ENCODE measurements around the gene CHMP6. TPM values are rescaled to one million over a fixed set of nuclear protein-coding genes. Genes with fewer than 3 reads are reported as not detected.

The CHMP6 gene
- total RNA-seq, 1 experiment from 2014 or later: 22.0 TPM

DNA sequence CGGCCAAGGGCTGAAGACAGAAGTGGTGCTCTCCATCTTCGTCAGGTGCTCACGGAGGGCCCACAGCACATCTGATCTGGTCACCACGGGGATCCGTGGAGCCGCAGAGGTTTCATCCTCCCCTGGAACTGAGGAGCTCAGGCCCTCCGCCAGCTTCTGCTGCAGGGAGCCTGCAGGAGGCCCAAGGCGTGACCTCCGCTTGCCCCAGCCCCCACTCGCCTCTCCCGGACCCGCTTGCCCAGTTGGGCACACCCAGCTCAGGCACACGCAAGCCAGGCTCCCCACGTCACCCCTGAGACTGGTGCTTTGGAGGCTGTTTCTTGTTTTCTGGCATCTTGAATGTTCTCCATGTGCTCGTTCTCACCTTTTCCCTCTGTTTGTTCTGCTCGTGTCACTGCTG, 39.4 kb upstream of the CHMP6 start:
- ChIA-PET CTCF (no interaction called here), POLR2A (no interaction called here), RAD21 (ENCODE audit: low non-redundant PET in 1 of 2, low total read pairs in 2 of 2, uncharacterized antibody in 2 of 2, unreplicated experiment in 2 of 2) (no interaction called here)
- Histone ChIP-seq H3K4me1 (ENCODE audit: control insufficient read depth in 1 of 2, insufficient read depth in 2 of 2, low read length in 2 of 2) (no peaks in the 10 kb centered on the region), H2AFZ (ENCODE audit: low read depth, low read length, poor library complexity, severe bottlenecking) (no peak overlapping the region), H3K4me2 (ENCODE audit: low read length) (no peak overlapping the region), H3K9me2 (ENCODE audit: insufficient read depth) (no peaks in the 10 kb centered on the region), H4K20me1 (ENCODE audit: insufficient read depth) (no peaks in the 10 kb centered on the region), H3K9ac (ENCODE audit: low read length) (no peak overlapping the region), H3K79me2 (ENCODE audit: insufficient read depth, low read length) (no peaks in the 10 kb centered on the region), H3K9me3 (ENCODE audit: control insufficient read depth in 1 of 2, insufficient read depth in 1 of 2, low read depth in 1 of 2, low read length in 2 of 2) (no peaks in the 10 kb centered on the region), H3K36me3 (ENCODE audit: control insufficient read depth in 1 of 2, insufficient read depth in 2 of 2, low read length in 2 of 2) (peaks cover 3 to 13% of the 10 kb centered on the region in 2 experiments; a peak in 2 of 4 replicates), H3K4me3 (replicated peaks in 1 of 2; ENCODE audit: low read depth in 1 of 2, low read length in 2 of 2) (no peak overlapping the region), H3K27me3 (ENCODE audit: insufficient read depth, low read length) (no peaks in the 10 kb centered on the region), H3K27ac (ENCODE audit: low read depth, low read length) (no peak overlapping the region)
- no TSS peak for BruUV-seq (replicated peaks)
- intact Hi-C loops (cut with micrococcal nuclease): no loop called here
- TF ChIP-seq RAD21 (IDR thresholded peaks at IDR 0.05; ENCODE audit: low read depth): no peak
- TF ChIP-seq SIN3A (IDR thresholded peaks at IDR 0.05; ENCODE audit: low read depth): no peak
- no peak for TF ChIP-seq MAX (IDR thresholded peaks at IDR 0.05)
- TF ChIP-seq, protein P1, sequence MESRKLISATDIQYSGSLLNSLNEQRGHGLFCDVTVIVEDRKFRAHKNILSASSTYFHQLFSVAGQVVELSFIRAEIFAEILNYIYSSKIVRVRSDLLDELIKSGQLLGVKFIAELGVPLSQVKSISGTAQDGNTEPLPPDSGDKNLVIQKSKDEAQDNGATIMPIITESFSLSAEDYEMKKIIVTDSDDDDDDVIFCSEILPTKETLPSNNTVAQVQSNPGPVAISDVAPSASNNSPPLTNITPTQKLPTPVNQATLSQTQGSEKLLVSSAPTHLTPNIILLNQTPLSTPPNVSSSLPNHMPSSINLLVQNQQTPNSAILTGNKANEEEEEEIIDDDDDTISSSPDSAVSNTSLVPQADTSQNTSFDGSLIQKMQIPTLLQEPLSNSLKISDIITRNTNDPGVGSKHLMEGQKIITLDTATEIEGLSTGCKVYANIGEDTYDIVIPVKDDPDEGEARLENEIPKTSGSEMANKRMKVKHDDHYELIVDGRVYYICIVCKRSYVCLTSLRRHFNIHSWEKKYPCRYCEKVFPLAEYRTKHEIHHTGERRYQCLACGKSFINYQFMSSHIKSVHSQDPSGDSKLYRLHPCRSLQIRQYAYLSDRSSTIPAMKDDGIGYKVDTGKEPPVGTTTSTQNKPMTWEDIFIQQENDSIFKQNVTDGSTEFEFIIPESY (IDR thresholded peaks at IDR 0.05; ENCODE audit: extremely low read depth, insufficient replicate concordance, low read length): no peak
- no peak for TF ChIP-seq YY1 (IDR thresholded peaks at IDR 0.05; ENCODE audit: extremely low read depth, insufficient replicate concordance, low read depth, low read length)
- TF ChIP-seq REST (IDR thresholded peaks at IDR 0.05; ENCODE audit: low read depth): no peak
- TF ChIP-seq CBX3 (IDR thresholded peaks at IDR 0.05; ENCODE audit: low read depth): no peak
- TF ChIP-seq CTCF (IDR thresholded peaks at IDR 0.05 in 2 of 3, conservative IDR thresholded peaks at IDR 0.05 in 1 of 3; ENCODE audit: borderline replicate concordance in 1 of 3, insufficient read depth in 1 of 3, low read depth in 2 of 3, low read length in 2 of 3): no peak
- TF ChIP-seq ZFX (IDR thresholded peaks at IDR 0.05): no peak
- ATAC-seq (no peak), DNase-seq (ENCODE audit: low read depth, low spot score) (no peak)
